ENCODE measurements around the gene CILP2.

Gene CILP2

DNA sequence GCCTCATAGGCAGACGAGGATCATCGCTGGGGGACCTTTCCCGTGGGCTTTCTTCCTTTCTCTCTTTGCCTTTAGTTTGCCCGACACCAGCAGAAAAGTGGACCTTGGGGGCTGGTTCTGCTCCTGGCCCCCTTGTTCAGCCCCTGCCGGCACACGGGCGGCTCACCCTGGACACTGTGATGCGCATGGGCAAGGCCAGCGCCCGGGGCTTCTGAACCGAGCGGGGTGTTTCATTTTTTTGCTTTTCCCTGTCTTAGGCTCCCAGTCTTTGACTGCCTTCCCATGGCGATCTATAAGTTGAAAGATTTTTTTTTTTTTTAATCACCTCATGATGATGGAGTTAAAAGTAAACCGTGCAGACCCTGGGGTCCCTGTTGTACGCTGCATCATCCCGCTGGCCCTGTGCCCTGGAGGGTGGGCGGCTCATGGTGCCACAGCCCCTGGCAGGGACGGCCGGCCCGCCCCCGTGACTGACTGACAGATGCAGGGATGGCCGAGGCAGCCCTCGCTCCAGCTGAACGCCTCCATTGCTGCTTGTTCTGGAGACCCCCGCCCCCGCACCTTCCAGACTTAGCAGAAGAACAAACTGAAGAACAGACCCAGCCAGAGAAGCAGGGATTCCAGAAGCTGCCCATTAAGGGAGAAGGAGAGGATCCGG lies 32.3 kb upstream of the CILP2 start:
- no peak for DNase-seq (ENCODE audit: low read depth)

DNA sequence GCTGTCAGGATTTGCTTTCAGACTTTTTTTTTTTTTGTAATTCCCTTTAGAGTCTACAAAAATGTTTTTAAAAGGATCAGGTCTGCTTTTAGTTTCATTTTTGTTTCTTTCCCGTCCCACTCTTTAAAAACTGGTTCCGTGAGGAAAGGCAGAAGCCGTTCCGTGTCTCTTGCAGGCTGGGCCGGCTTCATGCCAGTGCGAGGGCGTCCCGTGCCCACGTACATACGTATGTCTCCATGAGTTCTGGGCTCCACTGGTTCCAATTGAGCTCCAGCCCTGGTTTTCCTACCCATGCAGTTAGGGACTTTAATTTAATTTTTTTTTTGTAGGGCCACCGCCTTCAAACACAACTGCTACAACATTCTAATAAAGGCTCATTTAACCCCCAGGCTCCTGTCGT lies 31.5 kb upstream of the CILP2 start:
- no peak for DNase-seq (ENCODE audit: low read depth)

DNA sequence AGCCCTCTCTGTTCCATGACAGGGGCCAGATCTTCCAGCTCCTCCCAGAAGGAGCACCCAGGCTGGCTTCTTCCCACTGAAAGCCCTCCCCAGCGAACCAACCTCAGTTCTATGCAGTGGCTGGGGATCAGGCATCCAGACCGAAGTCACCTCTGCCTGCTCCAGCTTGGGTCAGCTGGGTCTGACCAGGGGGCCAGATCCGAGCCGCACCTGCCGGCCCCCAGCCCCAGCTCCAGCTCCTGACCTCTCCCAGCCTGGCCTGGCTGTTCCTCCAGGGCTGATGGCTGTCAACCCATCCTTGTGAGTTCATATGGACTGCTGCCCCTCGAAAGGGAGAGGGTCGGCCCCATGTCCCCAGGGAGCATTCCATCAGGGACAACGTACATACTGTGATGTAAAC lies 30.7 kb upstream of the CILP2 start:
- no peak for DNase-seq (ENCODE audit: low read depth)

DNA sequence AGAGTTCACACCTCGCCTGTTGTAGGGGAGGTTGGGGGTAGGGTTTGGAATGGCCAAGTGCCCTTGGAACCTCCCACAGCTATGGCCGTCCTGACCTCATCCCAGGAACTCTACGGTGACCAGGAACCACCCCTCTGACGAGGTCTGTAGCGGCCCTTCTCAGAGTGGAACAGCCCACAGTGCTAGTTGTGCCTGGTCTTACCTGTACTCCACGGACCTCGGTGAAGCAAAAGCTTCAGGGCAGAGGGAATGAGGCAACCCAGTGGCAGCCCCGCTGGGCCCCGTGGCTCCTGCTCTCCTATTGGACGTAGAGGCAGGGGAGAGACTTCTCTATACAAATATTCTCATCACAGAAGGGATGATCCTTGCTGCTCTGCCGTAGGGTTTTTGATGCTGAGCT lies 29.8 kb upstream of the CILP2 start:
- no peak for DNase-seq (ENCODE audit: low read depth)

DNA sequence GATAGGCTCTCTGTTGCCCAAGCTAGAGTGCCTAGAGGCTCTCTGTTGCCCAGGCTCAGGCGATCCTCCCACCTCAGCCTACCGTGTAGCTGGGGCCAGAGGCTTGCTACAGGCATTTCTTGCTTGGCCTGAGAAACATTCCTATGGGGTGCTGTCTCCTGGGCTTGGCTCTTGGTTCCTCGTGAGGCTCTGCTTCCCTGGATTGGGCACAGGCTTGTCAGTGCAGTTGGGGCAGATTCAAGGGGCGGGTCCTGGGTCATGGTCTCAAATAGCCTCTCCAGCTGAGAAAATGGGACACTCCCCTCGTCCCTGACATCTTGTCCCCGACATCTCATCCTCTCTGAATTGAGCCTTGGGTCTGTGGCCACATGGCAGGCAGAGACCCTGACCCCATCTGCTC lies 27.6 kb upstream of the CILP2 start:
- DNase-seq (ENCODE audit: low read depth) = no peak

DNA sequence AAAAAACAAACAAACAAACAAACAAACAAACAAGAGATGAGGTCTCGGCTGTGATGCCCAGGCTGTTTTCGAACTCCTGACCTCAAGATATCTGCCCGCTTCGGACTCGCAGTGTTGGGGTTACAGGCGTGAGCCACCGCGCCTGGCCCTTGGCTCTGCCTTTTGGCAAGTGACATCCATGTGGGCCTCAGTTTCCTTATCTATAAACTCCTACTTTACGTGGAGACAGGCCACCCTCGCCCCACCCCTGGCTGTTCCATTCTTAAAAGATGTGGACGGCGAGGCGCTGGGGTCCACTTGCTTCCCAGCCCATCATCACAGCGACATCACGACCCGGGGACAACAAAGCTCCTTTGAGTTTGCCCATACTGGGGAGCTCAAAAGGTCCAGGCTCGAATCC lies 24.4 kb upstream of the CILP2 start:
- DNase-seq (ENCODE audit: low read depth) = no peak

DNA sequence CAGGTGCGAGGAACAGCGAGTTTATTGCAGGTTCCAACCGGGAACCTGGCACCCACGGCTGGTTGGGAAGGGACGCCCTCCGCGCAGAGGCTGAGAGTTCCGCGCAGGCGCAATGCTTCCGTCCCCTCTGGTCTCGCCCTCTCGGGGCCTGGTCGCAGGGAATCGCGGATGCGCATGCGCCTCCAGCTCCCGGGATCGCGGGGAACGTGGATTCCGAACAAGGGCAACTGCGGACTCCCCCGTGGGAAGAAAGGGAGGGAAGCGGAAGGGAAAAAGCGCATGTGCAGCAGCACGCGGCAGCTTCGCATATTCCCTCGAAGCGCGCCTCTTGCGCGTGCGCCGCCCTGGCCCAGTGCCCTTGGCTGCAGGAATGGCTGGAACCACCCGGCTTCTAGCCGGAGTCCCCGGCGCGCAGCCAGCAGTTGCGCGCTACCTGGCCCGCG lies 23.8 kb upstream of the CILP2 start:
- DNase-seq (ENCODE audit: low read depth) = no peak

DNA sequence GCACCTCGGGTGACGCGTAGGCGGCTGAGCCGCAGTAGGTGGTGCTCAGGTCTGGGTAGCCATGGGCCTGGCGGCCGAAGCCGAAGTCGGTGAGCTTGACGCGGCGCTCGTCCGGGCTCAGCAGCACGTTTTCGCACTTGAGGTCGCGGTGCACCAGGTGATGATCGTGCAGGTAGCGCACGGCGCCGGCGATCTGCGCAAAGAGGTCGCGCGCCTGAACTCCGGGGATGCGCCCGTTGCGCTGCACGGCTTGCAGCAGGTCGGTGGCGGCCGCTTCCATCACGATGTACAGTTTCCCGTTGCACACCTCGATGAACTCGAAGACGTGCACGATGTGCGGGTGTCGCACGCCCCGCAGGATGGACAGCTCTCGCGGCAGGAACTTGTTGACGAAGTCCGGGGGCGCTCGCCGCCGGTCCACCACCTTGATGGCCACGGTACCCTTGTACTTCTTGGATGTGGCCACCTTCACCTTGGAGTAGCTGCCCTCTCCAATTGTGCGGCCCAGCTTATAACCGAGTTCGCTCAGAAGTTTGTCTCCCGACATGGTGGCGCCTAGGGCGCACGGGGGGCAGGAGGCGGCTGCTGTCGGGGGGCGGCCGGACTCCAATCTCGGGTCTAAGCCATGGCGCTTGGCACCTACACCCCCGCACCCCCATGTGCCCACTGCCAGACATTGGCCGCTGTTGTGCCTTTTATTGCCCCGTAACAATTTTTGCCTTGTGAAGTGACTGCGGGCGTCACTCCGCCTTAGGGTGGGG lies 23.0 kb upstream of the CILP2 start, which contains the start of gene TSSK6:
Gene TSSK6, minus strand, starts transcription at position 668 of the 761 bp plus-strand sequence. Its CDS starts 121 bp downstream, at position 547.
- no peak for DNase-seq (ENCODE audit: low read depth)

DNA sequence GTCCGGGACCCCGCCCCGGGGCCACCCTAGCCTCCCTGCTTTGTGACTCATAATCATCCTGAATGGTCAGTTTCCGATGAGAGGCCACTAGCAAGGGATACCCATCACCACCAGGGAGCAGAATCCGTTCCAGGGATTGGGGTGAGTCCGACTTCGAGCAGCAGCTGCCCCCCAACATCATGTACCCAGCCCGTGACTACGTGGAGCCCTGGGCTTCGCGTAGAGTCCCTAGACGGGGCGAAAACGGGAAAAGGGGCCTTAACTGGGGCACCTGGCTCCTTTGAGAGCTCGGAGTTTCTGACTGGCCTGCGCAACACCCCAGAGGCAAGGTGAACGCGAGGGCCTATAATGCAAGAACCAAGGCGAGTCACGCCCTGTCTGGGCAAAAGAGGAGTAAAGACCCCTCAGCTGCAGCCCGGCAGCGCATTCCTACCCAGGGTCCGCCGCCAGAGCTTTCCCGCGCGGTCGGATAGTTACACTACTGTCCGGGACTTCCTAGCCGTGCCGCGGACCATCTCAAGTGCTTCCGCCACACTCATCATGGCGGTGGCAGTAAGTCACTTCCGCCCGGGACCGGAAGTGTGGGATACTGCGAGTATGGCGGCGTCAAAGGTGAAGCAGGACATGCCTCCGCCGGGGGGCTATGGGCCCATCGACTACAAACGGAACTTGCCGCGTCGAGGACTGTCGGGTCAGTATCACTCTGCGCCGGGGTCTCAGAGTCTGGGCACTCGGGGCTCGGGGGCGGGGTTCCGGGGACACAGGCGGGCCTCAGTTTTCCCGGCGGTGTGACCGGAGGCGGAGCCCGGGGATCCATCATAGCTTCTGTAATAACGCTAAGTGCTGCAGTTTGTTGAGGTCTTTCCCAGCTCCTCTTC lies 22.2 kb upstream of the CILP2 start, which contains the start of gene NDUFA13:
Gene NDUFA13, plus strand, starts transcription at position 584 of the 878 bp plus-strand sequence. Its CDS starts 14 bp downstream, at position 598.
- peak; percentile 81 for DNase-seq (ENCODE audit: low read depth)

DNA sequence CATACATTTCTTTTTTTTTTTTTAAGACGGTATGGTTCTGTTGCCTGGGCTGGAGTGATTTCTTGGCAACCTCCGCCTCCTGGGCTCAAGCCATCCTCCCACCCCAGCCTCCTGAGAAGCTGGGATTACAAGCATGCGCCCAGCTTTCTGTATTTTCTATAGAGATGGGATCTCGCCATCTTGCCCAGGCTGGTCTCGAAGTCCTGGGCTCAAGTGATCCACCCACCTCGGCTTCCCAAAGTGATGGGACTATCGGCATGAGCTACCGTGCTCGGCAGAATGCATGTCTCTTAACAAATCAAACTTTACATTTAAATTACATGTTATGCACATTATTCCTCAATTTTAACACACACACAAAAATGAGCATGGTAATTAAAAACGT lies 20.8 kb upstream of the CILP2 start:
- DNase-seq (ENCODE audit: low read depth) = no peak

DNA sequence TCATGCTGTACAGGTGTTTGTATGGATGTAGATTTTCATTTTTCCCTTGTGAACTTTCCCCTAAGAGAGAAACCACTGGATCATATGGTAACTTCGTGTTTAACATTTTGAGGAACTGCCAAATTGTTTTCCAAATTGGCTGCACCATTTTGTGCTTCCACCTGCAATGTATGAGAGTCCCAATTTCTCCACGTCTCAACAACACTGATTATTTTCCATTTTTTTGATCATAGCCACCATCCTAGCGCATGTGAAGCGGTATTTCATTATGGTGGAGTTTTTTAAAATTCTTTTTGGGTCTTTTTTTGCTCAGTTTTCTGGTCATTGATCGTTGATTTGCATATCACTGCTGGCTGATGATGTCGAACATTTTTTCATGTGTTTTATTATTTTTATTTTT lies 17.1 kb upstream of the CILP2 start:
- DNase-seq (ENCODE audit: low read depth) = no peak

DNA sequence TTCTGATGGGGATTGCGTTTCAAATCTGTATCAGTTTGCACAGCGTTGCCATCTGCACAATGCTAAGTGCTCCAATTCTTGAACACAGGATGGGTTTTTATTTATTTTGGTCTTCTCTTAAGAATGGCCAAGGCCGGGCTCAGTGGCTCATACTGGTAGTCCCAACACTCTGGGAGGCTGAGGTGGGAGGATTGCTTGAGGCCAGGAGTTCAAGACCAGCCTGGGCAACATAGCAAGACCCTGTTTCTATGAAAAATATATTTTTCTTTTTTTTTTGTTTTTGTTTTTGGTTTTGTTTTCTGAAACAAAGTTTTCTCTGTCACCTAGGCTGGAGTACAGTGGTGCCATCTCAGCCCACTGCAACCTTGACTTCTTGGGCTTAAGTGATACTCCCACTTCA lies 14.9 kb upstream of the CILP2 start:
- DNase-seq (ENCODE audit: low read depth) = no peak

DNA sequence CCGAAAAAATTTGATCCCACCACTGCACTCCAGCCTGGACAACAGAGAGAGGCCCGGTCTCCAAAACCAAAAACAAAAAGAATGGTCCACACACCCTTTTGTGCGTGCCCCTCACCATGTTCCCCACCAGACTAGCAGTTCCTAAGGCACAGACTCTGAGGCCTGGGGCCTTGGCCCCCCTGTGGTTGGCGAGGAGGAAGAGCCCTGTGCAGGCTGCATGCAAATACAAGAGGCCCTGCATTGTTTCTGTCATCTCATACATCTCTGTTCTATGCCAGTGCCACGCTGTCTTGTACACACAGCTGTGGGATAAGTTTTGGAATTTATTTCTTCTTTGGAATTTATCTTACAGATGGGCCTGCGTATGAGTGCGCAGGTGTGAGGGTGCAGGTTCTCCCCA lies 14.0 kb upstream of the CILP2 start:
- no peak for DNase-seq (ENCODE audit: low read depth)

DNA sequence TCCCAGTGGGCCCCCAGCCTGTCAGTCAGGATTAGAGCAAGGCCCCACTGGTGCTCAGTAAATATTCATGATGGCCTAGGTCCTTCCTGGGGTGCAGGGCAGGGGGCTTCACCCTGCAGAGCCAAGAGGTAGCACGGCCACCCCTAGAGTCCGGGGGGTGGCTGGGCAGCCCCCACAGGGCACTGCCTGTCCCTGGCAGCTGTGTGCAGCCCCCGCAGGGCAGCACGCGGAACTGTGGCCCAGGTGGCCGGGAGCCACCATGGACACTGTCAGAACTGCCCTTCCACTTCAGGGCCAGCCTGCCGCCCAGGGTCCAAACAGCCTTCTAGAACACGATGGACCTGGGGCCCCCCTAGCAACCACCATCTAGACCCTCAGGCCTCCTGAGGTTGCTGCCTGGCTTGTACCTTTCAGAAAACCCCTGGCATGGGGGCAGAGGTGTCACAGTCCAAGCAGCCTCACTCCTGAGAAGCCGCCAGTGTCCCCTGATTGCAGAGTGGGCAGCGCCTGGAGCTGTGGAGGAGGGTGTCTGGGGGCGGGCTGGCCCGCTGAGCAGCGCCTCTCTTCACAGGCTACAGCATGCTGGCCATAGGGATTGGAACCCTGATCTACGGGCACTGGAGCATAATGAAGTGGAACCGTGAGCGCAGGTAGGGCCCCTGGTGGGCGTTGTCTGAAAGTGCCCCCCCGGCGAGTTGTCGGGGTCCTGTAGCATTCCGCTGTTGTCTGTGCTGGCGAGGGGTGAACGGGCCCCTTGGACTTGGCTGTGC lies 12.3 kb upstream of the CILP2 start:
- DNase-seq (ENCODE audit: low read depth) = no peak

DNA sequence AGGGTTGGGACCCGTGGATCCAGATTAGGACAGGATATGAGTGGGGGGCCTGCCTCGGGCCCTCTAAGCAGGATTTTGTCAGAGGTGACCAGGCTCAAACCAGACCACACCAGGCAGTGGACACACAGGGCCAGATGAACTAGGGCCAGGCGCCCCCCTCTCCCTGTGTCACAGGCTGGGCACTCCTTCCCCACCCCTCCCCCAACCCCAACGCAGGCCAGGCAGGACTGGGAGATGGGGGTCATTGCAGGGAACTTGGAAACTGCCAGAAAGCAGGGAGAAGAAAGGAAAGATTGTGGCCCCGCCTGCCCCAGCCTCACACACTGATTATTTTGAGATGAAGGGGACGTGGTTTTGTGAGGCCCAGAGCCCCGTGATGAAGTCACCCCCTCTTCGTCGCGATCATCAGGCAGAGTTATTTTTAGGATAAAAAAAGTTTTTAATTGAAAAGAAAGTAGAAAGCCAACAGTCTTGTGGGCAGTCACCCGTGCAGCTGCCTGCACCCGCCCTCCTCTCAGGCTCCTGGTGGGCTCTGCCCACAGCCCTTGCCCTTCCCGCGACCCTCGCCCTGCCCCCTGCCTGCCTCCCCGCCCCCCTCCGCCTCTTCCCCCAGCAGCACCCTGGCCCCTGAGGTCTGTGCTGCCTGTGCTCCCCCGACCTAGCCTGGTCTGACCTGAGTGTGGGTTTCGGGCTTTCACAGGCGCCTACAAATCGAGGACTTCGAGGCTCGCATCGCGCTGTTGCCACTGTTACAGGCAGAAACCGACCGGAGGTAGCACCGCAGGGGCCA lies 11.3 kb upstream of the CILP2 start:
- no peak for DNase-seq (ENCODE audit: low read depth)

DNA sequence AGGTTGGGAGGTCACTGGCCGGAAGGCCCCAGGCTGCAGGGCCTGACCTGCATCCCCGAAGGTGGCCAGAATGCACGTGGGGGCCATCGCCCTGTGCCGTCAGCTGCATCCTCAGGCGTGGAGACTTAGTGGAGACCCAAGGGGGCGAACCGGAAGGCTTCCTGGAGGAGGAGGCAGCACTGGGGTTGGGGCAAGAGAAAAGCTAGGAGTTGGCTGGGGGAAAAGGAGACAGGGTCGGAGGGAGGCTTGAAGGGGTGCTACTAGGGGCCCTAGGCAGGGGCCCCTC lies 10.8 kb upstream of the CILP2 start:
- DNase-seq (ENCODE audit: low read depth) = no peak

DNA sequence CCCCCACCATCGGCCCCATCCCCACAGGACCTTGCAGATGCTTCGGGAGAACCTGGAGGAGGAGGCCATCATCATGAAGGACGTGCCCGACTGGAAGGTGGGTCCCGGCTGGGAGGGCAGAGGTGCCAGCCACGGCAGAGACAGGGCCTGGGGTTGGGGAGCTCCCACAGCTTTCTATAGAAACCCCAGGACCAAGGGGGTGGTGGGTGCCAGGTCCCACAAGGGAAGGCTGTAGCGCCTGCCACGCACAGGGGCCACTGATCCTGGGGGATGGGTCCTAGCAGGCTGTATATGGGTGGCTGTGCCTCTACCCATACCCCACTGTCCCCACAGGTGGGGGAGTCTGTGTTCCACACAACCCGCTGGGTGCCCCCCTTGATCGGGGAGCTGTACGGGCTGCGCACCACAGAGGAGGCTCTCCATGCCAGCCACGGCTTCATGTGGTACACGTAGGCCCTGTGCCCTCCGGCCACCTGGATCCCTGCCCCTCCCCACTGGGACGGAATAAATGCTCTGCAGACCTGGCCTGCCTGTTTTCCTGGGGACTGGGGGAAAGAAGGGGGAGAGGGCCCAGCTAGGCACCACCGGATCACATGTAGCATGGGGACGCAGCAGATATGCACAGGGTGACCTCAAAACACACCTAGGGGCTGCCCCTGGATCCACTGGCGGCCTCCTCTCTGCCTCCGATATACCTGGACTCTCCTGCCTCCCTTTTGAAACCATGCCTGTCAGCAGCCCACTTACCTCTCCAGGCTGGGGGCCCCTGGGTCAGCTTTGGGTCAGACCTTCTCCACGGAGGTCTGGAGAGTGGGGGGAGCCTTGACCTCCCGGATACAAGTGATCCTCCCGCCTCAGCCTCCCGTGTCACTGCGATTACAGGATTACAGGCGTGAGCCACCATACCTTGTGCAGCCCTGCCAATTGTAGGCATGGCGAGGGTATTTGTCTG lies 10.1 kb upstream of the CILP2 start:
- no peak for DNase-seq (ENCODE audit: low read depth)

DNA sequence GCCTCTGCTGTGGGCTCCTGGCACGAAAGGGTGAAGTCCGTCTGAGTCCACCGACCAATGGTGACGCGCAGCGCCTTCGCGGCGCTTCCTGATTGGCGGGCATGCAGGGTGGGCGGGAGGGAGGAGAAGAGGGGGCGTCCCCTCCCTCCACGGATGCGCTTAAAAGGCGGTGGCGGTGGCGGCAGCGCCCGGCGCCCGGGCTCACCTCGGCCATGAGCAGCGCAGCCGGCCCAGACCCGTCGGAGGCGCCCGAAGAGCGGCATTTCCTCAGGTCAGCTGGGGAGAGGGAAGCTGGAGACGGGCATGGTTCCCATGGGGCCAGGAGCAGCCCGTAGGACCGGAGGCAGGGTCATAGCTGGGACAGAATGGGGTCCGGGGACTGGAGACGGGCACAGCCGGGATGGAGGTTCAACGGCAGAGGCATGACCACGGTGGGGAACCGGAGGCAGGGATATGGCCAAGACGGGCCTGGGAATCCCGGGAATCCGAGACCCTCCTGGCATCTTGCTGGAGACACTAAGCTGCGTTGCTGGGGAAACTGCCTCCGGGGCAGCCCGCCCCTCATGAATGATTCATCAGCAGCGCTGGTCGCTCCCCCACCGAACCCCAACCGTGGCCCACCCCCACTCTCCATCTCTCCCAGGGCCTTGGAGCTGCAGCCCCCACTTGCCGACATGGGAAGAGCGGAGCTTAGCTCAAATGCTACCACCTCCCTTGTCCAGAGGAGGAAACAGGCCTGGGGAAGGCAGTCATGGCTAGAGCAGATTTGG lies 9.2 kb upstream of the CILP2 start, which contains the start of gene YJEFN3:
Gene YJEFN3, plus strand, starts transcription at position 191 of the 770 bp plus-strand sequence. Its CDS starts 22 bp downstream, at position 213.
- no peak for DNase-seq (ENCODE audit: low read depth)

DNA sequence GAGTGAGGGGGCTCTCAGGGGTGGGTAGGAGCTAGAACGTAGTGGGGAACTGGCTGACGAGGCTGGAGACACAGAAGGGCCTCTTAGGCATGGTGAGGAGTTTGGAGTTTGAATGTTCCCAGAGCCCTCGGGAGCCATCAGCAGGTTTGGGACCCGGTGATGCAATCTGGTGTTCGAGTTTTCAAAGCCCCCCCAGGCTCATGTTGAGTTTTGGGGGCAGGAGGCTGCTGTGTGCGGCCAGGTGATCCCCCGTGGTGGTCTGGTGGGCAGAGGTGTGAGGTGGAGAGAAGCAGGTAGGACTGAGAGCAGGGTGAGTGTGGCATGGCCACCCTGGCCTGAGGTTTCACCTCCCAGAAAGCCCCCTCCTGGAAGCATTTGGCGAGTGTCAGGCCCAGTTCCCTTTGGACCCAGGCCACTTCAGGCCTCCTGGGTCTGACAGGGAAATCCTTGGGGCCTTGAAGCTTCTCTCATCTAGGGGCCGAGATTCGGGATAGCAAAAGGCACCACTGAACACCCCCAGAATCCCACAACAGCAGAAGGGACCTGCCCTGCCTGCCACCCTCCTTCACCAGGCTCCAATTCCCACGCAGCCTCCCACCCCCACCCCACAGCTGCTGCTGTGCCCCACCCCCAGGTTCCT lies 8.2 kb upstream of the CILP2 start:
- DNase-seq (ENCODE audit: low read depth) = no peak

Data from T-helper 22 cell (primary cell).